Measurements from ENCODE around the gene AGFG2. TPM values are rescaled to one million over a fixed set of nuclear protein-coding genes. Genes with fewer than 3 reads are reported as not detected.

Gene AGFG2
- total RNA-seq, 1 experiment from 2014 or later: 42.3 TPM

DNA sequence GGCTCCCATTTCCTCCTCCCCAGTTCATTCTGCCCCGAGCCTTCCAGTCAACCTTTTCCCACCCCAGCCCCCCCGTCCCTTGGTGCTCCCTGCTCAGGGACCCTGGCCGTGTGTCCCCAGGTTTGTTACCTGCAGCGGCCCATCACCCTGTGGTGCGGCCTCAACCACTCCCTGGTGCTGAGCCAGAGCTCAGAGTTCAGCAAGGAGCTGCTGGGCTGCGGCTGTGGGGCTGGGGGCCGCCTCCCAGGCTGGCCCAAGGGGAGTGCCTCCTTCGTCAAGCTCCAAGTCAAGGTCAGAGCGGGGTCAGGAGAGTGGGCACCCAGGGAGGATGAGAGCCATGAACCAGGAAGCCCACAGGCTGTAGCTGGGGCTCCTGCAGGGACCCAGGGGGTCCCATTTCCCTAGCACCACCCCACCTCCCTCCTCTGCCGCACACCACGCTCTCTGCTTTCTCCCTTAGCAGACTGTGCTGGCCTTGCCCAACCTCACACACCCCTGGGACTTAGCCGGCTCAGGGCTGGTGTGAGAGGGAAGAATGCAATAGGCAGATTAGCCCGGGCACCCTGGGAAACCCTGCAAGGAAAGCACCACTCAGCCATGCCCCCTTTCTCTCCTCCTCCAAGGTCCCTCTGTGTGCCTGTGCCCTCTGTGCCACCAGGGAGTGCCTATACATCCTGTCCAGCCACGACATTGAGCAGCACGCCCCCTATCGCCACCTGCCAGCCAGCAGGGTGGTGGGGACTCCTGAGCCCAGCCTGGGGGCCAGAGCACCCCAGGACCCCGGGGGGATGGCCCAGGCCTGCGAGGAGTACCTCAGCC, 61.1 kb downstream of the AGFG2 start:
- no peak for DNase-seq (ENCODE audit: low read depth)
- in situ Hi-C loops (cut with HindIII; ENCODE audit: low pct_unique_long_range_greater_than_20kb, low sequenced_read_pairs): no loop called here

DNA sequence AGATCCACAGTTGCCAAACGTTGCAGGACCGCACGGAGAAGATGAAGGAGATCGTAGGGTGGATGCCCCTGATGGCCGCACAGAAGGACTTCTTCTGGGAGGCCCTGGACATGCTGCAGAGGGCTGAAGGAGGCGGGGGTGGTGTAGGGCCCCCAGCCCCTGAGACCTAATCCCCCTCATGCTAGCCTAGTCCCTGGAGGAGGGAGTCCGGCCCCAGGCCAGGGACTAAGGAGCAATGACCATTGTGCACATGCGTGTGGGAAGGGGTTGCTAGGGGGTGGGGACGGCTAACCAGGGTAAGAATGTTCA, 61.7 kb downstream of the AGFG2 start:
- in situ Hi-C loops (cut with HindIII; ENCODE audit: low pct_unique_long_range_greater_than_20kb, low sequenced_read_pairs): no loop called here
- no peak for DNase-seq (ENCODE audit: low read depth)

DNA sequence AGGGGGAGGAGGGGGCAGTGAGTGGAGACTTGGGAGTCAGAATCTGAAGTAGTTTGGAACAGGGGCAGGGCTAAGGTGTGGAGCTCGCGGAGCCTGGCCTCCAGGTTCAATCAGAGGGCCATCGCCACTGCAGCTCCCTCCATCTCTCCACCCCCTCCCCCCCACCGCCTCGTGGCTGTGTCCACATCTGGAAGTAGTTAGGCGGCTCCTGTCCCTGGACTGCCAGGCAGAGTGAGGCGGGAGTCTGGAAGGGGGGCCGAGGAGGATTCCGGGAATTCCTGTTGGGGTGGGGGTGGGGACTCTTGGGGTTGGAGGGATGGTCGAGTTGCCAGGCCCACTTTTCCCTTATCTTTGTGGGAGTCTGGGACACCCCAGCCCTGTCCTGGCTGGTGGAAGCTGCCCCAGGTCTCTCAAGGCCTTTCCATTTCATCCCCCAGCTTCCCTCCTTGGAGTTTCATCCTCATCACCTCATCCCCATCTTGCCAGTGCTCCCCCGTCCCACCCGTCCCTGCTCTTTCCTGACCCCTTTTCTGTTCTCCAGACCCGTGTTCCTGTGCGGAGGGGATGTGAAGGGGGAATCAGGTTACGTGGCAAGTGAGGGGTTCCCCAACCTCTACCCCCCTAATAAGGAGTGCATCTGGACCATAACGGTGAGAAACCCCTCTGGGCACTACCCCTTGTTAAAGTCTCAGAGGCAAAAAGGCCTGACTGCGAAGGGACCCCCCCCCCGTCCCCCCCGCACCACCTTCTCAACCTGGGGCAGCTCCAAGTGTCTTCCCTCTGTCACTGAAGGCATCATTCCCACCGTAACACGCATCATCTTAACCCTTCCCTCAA, 64.1 kb downstream of the AGFG2 start:
- in situ Hi-C loops (cut with HindIII; ENCODE audit: low pct_unique_long_range_greater_than_20kb, low sequenced_read_pairs): no loop called here
- no peak for DNase-seq (ENCODE audit: low read depth)

DNA sequence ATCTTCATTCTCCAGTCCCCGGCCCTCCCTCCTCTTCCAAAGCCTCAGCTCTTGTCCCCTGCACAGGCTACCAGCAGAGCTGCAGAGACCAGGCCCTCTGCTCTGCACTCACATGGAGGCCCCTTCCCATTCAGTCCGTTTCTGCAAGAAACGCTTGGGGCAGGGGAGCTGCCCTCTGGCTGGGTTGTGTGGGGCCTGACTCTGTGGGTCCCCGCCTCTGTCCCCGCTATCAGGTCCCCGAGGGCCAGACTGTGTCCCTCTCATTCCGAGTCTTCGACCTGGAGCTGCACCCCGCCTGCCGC, 64.7 kb downstream of the AGFG2 start:
- DNase-seq (ENCODE audit: low read depth): no peak
- in situ Hi-C loops (cut with HindIII; ENCODE audit: low pct_unique_long_range_greater_than_20kb, low sequenced_read_pairs): no loop called here

DNA sequence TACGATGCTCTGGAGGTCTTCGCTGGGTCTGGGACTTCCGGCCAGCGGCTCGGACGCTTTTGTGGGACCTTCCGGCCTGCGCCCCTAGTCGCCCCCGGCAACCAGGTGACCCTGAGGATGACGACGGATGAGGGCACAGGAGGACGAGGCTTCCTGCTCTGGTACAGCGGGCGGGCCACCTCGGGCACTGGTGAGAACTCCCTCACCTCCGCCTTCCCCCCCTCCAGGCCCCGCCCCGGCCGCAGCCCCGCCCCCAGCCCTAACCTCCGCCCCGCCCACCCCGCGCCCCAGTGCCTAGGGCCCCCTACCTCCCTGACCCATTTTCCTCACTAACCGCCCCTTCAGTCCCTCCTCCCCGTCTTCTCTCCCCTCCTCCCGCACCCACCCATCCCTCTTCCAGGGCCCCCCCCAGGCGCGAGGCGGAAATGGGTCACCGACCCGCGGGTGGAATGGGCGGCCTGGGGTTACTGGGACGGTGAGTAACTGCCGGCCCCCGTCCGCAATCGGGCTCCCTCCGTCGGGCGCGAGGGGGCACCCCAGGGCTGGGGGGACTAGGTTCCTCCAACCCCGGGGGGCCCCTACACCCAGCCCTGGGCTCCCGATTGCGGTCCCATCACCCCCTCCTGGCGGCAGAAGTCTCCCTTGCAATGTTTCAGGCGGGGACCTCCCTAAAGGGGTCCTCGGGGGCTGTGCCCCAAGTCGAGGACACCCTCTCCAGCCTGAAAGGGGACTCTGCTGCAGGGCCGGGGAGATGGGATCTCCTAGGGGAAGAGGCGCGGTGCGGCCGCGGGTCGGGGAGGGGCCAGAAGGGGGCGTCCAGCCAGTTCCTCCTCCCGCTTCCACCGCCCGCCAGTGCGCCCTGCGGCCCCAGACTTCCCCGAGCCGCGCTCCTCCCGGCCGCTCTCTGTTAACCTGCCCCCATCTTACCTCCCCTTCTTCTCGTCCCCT, 65.3 kb downstream of the AGFG2 start:
- DNase-seq (ENCODE audit: low read depth): peak; percentile 67
- in situ Hi-C loops (cut with HindIII; ENCODE audit: low pct_unique_long_range_greater_than_20kb, low sequenced_read_pairs): no loop called here

DNA sequence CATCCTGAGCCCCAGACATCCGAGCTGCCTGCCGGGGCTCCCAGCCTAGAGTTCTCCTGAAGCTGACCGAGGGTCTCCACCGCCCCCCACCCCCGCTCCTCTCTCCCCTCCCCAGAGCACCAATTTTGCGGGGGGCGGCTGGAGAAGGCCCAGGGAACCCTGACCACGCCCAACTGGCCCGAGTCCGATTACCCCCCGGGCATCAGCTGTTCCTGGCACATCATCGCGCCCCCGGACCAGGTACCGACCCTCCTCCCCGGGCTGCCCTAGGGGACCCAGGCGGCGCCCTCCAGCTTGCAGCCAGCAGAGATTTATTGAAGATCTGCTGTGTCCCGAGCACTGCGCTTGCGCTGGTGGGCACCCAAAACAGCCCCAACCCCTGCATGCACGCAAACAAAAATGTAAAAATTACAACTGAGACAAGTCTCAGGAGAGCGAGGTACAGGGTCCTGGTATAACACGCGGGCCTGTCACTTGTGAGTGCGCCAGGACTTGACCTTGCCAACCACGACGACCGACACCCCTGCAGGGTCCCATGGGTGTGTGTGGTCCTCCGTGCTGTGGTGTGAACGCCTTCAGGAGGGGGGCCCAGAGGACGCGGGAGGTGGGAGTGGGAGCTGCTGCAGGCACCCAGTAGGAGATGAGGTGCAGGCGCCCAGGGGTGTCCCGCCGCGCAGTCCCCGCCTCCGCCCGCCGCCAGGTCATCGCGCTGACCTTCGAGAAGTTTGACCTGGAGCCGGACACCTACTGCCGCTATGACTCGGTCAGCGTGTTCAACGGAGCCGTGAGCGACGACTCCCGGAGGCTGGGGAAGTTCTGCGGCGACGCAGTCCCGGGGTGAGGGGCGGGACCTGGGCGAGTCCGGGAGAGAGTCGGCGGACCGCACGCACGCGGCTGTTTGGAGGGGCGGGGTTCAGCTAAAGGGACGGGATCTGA, 66.2 kb downstream of the AGFG2 start:
- DNase-seq (ENCODE audit: low read depth): no peak
- in situ Hi-C loops (cut with HindIII; ENCODE audit: low pct_unique_long_range_greater_than_20kb, low sequenced_read_pairs): no loop called here

DNA sequence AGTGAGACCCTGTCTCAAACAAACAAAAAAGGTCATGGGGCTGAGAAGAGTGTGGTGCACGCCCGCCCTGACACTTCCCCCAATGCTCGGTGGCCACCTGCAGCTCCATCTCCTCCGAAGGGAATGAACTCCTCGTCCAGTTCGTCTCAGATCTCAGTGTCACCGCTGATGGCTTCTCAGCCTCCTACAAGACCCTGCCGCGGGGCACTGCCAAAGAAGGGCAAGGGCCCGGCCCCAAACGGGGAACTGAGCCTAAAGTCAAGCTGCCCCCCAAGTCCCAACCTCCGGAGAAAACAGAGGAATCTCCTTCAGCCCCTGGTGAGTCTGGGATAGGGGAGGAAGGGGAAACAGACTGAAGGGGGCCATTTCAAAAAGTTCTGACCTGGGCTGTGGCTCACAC, 67.3 kb downstream of the AGFG2 start:
- in situ Hi-C loops (cut with HindIII; ENCODE audit: low pct_unique_long_range_greater_than_20kb, low sequenced_read_pairs): no loop called here
- no peak for DNase-seq (ENCODE audit: low read depth)

DNA sequence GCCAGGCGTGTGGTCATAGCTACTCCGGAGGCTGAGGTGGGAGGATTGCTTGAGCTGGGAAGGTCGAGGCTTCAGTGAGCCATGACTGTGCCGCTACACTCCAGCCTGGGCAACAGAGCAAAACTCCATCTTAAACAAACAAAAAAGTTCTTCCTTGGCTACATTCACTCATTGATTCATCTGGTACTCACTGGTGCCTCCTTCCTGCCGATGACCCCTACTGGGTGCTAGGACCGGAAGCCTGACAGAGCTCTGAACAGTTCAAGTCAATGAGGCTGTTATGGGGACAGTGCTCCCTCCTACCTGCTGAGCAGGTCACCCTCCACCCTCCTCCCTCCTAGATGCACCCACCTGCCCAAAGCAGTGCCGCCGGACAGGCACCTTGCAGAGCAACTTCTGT, 68.1 kb downstream of the AGFG2 start:
- in situ Hi-C loops (cut with HindIII; ENCODE audit: low pct_unique_long_range_greater_than_20kb, low sequenced_read_pairs): no loop called here
- DNase-seq (ENCODE audit: low read depth): peak; percentile 46

DNA sequence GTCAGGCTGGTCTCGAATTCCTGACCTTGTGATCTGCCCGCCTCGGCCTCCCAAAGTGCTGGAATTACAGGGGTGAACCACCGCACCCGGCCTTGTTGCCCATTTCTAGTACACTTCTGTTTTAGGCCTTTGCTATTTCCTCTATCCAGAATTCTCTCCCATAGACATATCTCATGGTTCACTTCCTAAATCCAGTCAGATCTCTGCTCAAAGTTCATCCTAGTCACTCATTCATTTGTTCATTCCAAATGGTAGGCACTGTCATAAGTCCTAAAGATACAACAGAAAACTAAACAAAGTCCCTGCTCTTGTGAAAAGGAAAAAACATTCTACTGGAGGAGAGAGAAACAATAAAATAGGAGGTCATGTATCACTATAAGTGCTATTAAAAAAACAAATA, 71.0 kb downstream of the AGFG2 start:
- in situ Hi-C loops (cut with HindIII; ENCODE audit: low pct_unique_long_range_greater_than_20kb, low sequenced_read_pairs): no loop called here
- DNase-seq (ENCODE audit: low read depth): no peak

DNA sequence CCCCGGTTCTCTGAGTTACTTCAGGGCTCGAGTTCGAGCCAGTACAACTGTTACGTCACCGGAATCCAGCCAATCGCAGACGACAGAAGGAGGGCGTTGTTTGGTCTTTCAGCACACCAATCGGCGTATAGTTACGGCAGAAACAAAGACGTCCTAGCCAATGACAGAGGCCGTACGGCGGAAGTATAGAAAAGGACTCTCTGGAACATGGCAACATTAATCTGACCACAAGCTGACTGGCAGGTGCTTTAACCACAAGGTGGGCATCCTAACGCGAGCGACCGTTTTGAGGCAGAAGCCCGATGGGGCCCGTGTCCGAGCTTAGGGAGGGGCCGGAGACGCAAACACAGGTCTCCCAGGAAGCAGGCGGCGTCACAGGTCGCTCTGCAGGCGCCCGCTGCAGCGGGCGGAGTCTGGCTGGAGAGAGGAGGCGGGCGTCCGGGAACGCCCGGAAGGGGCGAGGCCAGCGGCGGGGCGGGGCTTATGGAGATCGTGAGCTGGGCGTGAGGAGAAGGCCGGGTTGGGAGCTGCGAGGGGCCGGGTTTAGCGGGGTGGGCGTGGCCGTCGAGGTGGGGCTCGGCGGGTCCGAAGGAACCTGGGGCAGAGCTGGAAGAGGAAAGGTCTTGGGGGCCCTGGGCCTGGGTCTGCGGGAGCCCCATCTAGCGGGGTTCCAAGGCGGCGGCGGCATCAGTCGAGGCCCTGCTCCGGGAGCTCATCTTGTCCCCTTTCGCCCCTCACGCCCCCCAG, 73.2 kb downstream of the AGFG2 start, which contains the start of gene MOSPD3:
TSS of gene MOSPD3 (plus strand) at position 558 of the 747 bp plus-strand sequence. CDS start 252 bp downstream, outside the sequence.
- peak; percentile 98 for DNase-seq (ENCODE audit: low read depth)
- in situ Hi-C loops (cut with HindIII; ENCODE audit: low pct_unique_long_range_greater_than_20kb, low sequenced_read_pairs): no loop called here

DNA sequence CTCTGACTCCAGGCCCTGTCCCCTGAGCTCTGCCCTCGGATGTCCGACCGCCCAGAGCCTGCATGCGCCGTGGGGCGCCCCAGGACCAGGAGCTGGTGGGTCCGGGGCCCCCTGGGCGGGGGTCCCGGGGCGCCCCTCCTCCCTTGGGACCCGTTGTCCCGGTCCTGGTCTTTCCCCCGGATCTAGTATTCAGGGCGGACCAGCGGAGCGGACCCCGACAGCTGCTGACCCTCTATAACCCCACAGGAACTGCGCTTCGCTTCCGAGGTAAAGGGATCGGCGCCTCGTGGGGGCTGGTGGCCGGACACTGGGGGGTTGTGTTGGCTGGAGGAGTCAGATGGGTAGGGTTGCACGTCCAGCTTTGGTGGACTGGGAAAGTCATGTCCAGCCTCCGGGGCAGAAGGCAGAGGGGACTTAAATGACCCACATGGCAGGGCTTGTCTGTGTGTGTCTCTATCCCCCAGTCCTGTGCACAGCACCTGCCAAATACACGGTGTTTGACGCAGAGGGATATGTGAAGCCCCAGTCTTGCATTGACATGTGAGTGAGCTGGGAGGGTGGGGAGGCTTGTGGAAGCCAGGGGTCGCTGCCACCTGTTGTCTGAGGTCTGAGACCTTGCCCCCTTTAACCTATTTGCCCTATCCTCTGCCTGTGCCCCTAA, 73.9 kb downstream of the AGFG2 start:
- in situ Hi-C loops (cut with HindIII; ENCODE audit: low pct_unique_long_range_greater_than_20kb, low sequenced_read_pairs): no loop called here
- no peak for DNase-seq (ENCODE audit: low read depth)

DNA sequence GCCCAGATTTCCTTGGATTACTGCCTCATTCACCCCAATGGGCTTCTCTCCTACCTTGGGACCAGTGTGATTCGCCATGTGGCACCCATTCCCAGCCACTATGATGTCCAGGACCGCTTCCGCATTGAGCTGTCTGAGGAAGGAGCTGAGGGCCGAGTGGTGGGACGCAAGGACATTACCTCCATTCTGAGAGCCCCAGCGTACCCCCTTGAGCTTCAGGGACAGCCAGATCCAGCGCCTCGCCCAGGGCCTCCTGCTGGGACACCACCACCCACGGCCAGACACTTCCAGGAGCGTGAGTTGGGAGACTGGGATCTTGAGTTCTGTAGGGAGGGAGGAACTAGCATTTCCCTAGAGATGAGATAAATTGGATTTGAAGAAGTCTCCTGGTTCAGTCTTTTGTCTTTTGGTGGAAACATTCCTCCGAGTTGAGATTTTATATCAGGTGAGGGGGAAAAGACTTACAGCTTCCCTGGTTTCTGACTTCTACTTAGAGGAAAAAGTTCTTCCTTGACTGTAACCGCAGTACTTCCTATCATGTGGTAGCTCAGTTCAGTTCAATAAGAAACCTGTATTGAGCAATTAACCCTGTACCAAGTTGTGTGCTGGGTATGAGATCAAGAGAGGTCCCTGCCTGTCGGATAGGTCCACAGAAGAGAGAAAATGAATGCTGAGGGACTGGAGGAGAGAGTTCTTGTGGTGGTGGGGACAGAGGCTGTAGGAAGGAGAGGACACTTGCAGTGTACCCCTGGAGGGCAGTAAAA, 74.6 kb downstream of the AGFG2 start:
- in situ Hi-C loops (cut with HindIII; ENCODE audit: low pct_unique_long_range_greater_than_20kb, low sequenced_read_pairs): no loop called here
- DNase-seq (ENCODE audit: low read depth): no peak

DNA sequence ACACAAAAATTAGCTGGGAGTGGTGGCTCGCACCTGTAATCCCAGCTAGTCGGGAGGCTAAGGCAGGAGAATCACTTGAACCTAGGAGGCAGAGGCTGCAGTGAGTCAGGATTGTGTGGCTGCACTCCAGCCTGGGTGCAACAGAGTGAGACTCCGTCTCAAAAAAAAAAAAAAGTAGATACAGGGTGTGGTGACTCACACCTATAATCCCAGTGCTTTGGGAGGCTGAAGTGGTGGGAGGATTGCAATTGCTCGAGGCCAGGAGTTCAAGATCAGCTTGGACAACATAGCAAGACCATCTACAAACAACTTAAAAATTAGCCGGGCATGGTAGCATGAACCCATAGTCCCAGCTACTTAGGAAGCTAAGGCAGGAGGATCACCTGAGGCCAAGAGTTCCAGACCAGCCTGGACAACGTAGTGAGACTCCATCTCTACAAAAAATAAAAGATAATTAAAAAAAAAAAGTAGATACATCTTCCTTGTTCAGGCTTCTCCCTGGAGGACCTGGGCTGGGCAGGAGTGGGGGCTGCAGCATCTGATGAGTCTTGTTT, 75.4 kb downstream of the AGFG2 start:
- in situ Hi-C loops (cut with HindIII; ENCODE audit: low pct_unique_long_range_greater_than_20kb, low sequenced_read_pairs): no loop called here
- no peak for DNase-seq (ENCODE audit: low read depth)
